Smooth muscle cell (in vitro differentiated cells): ENCODE results near the gene SPRR2G. TPM values are rescaled to one million over a fixed set of nuclear protein-coding genes. Genes with fewer than 3 reads are reported as not detected.
A peak's percentile ranks its signal among the peaks of the same experiment; 100 is the strongest.
"Not testable (repeated sequence)": the region's sequence is repeated elsewhere in the genome, so short reads cannot be mapped to it uniquely, and the experiment has no call there.

Experiments
- DNase-seq: peaks from one replicate; lab custom pipeline; 2025; ENCODE audit not compliant: unreplicated experiment; lab: John Stamatoyannopoulos, UW
- H2AFZ ChIP-seq: fragments of 200-600 bp; sonication (generic); 2 replicates; pipeline ENCODE4 v1.6.0; 2016; ENCODE audit warnings: antibody characterized with exemption, low read depth, mild to moderate bottlenecking
- H3F3A ChIP-seq: fragments of 200-600 bp; sonication (generic); 2 replicates; pipeline ENCODE4 v1.6.0; 2017; ENCODE audit warnings: antibody characterized with exemption, low read depth
- H3K27ac ChIP-seq: fragments of 200-600 bp; sonication (generic); 2 replicates; pipeline ENCODE4 v1.5.1; 2016; ENCODE audit warnings: low read depth, mild to moderate bottlenecking
- H3K27me3 ChIP-seq: fragments of 200-600 bp; sonication (generic); 2 replicates; pipeline ENCODE4 v1.6.1; 2016; ENCODE audit warnings: low read depth, mild to moderate bottlenecking
- H3K36me3 ChIP-seq: fragments of 200-600 bp; sonication (generic); 2 replicates; pipeline ENCODE4 v1.5.1; 2016; ENCODE audit warnings: low read depth
- H3K4me1 ChIP-seq: fragments of 200-600 bp; sonication (generic); 2 replicates; pipeline ENCODE4 v1.5.1; 2016; ENCODE audit warnings: low read depth
- H3K4me2 ChIP-seq: fragments of 200-600 bp; sonication (generic); 2 replicates; pipeline ENCODE4 v1.6.0; 2016; ENCODE audit warnings: mild to moderate bottlenecking
- H3K4me3 ChIP-seq: fragments of 200-600 bp; sonication (generic); 2 replicates; pipeline ENCODE4 v1.5.1; 2016; ENCODE audit warnings: mild to moderate bottlenecking
- H3K79me2 ChIP-seq: fragments of 200-600 bp; sonication (generic); 2 replicates; pipeline ENCODE4 v1.6.0; 2016; ENCODE audit warnings: low read depth, mild to moderate bottlenecking
- H3K9ac ChIP-seq: fragments of 200-600 bp; sonication (generic); 2 replicates; pipeline ENCODE4 v1.6.0; 2016; ENCODE audit warnings: low read depth
- H3K9me3 ChIP-seq: fragments of 200-600 bp; sonication (generic); replicated peaks from 2 replicates; pipeline ENCODE4 v1.5.1; 2016; ENCODE audit warnings: low read depth
- H4K20me1 ChIP-seq: fragments of 200-600 bp; sonication (generic); 2 replicates; pipeline ENCODE4 v1.6.0; 2016; ENCODE audit warnings: low read depth
- CTCF ChIP-seq: fragments of 200-600 bp; sonication (generic); IDR thresholded peaks from 2 replicates; pipeline ENCODE4 v1.5.1; 2017; ENCODE audit warnings: borderline replicate concordance, mild to moderate bottlenecking, antibody characterized with exemption; ENCODE audit not compliant: insufficient read depth, poor library complexity, severe bottlenecking
- WGBS: methylation state at CpG from one replicate; pipeline ENCODE4 v1.1.7; 2016; ENCODE audit warnings: low lambda C conversion rate; 5-methylcytosine and 5-hydroxymethylcytosine counted together
- polyA plus RNA-seq: library from polyadenylated mRNA; unstranded; fragments of >200 nt; fragmentation: Nextera tagmentation; extraction: Ambion mirVana; gene quantifications from 2 replicates; pipeline ENCODE4 v1.2.1, GENCODE V29; 2016
- total RNA-seq: library from RNA; depleted of rRNA; stranded (reverse); fragments of >200 nt; gene quantifications from 2 replicates; pipeline ENCODE4 v1.2.3, GENCODE V29; 2014

Gene SPRR2G
- total and polyA plus RNA-seq, 2 experiments from 2014 or later, result 22.0 to 103 TPM

- DNase-seq, result no peak
- H3K36me3 ChIP-seq, result no peaks in the 10 kb centered on the region
- H3K4me3 ChIP-seq, result no peak overlapping the region
- H3K27ac ChIP-seq, result no peak overlapping the region
- H3K4me1 ChIP-seq, result no peaks in the 10 kb centered on the region
- 32% methylated on average over 3 of the region's 3 CpGs for WGBS
- H2AFZ ChIP-seq, result no peak overlapping the region
- no peaks in the 10 kb centered on the region for H3F3A ChIP-seq
- H3K27me3 ChIP-seq, result no peaks in the 10 kb centered on the region
- no peak overlapping the region for H3K9ac ChIP-seq
- no peaks in the 10 kb centered on the region for H4K20me1 ChIP-seq
- TF ChIP-seq CTCF, result peak; percentile 13
- H3K9me3 ChIP-seq, result no peaks in the 10 kb centered on the region
- H3K79me2 ChIP-seq, result no peaks in the 10 kb centered on the region
- no peak overlapping the region for H3K4me2 ChIP-seq
Observed at GRCh38 chr1:153190373-153190772, 39.7 kb upstream of the SPRR2G start.

- not testable (repeated sequence) for H3K9me3 ChIP-seq, H3K4me3 ChIP-seq, H3K36me3 ChIP-seq, H3K9ac ChIP-seq, H3K4me1 ChIP-seq, H3K79me2 ChIP-seq, H2AFZ ChIP-seq, H3K4me2 ChIP-seq, H3K27me3 ChIP-seq, H3K27ac ChIP-seq, DNase-seq, H4K20me1 ChIP-seq, H3F3A ChIP-seq
- 69% methylated on average over 4 of the region's 4 CpGs for WGBS
Observed at GRCh38 chr1:153188301-153188700, 37.6 kb upstream of the SPRR2G start.

DNA sequence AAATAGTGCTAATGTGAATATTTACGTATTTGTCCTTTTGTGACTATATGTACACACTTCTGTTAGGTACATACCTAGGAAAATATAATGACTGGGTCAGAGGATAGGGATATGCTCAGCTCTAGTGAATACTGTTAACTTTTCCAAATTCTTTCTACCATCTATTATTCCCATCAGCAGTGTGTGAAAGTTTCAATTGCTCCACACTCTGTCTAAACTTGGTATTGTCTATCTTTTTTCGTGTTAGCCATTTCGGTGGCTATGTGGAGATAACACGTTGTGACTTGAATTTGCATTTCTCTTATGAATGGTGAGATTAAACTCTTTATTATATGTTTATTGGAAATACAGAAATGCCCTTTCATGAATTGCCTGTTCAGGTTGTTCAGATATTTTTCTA is 29.9 kb upstream of the SPRR2G start:
- WGBS, result 77% methylated on average over 4 of the region's 4 CpGs
- no peak for DNase-seq
- no peaks in the 10 kb centered on the region for H3K9me3 ChIP-seq
- H3K4me1 ChIP-seq, result no peaks in the 10 kb centered on the region
- no peaks in the 10 kb centered on the region for H3K79me2 ChIP-seq
- TF ChIP-seq CTCF, result no peak
- no peak overlapping the region for H2AFZ ChIP-seq
- no peak overlapping the region for H3K9ac ChIP-seq
- H4K20me1 ChIP-seq, result no peaks in the 10 kb centered on the region
- no peaks in the 10 kb centered on the region for H3K27me3 ChIP-seq
- H3K4me2 ChIP-seq, result no peak overlapping the region
- H3K27ac ChIP-seq, result no peak overlapping the region
- no peak overlapping the region for H3K4me3 ChIP-seq
- H3K36me3 ChIP-seq, result no peaks in the 10 kb centered on the region
- H3F3A ChIP-seq, result no peaks in the 10 kb centered on the region

DNA sequence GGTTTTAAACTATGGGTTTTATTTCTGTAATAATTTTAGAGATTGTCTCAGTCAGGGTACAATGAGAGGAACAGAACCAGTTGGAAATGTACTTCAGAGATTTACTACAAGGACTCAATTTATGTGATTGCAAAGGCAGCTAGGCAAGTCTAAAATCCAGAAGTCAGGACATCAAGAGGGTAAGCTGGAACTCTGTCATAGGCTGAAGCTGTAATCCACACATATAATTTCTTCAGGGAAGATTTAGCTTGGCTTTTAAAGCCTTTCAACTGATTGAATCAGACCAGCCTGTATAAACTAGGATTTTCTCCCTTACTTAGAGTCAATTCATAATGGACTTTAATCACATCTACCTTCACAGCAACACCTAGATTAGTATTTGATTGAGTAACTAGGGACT is 28.2 kb upstream of the SPRR2G start:
- H3K79me2 ChIP-seq, result no peaks in the 10 kb centered on the region
- H3K27ac ChIP-seq, result no peak overlapping the region
- H3K36me3 ChIP-seq, result no peaks in the 10 kb centered on the region
- no peaks in the 10 kb centered on the region for H4K20me1 ChIP-seq
- TF ChIP-seq CTCF, result no peak
- DNase-seq, result no peak
- no peaks in the 10 kb centered on the region for H3F3A ChIP-seq
- no peak overlapping the region for H2AFZ ChIP-seq
- no peak overlapping the region for H3K4me3 ChIP-seq
- H3K27me3 ChIP-seq, result no peaks in the 10 kb centered on the region
- H3K9ac ChIP-seq, result no peak overlapping the region
- H3K4me1 ChIP-seq, result no peaks in the 10 kb centered on the region
- H3K4me2 ChIP-seq, result no peak overlapping the region
- no peaks in the 10 kb centered on the region for H3K9me3 ChIP-seq
